Amniotic stem cell (primary cell): ENCODE data around the gene XYLT1.

Experiments used
- DNase-seq: peaks from one replicate; lab custom pipeline; 2025; lab: John Stamatoyannopoulos, UW

XYLT1 gene

GRCh38 chr16:17403156-17403809 lies 67.5 kb downstream of the XYLT1 start:
- no peak for DNase-seq

- DNase-seq: no peak
Observed at GRCh38 chr16:17397499-17397891, 73.3 kb downstream of the XYLT1 start.

GRCh38 chr16:17396762-17397498 lies 73.8 kb downstream of the XYLT1 start:
- no peak for DNase-seq

GRCh38 chr16:17395849-17396480 lies 74.8 kb downstream of the XYLT1 start:
- no peak for DNase-seq

- DNase-seq: no peak
Observed at GRCh38 chr16:17392857-17393692, 77.7 kb downstream of the XYLT1 start.

GRCh38 chr16:17392127-17392856 lies 78.5 kb downstream of the XYLT1 start:
- no peak for DNase-seq

- DNase-seq: no peak
Observed at GRCh38 chr16:17391715-17392114, 79.0 kb downstream of the XYLT1 start.

GRCh38 chr16:17389384-17389783 lies 81.4 kb downstream of the XYLT1 start:
- peak; percentile 74 for DNase-seq

GRCh38 chr16:17387256-17387655 lies 83.5 kb downstream of the XYLT1 start:
- DNase-seq: no peak

GRCh38 chr16:17386229-17386628 lies 84.5 kb downstream of the XYLT1 start:
- DNase-seq: no peak

GRCh38 chr16:17384471-17384870 lies 86.3 kb downstream of the XYLT1 start:
- no peak for DNase-seq

GRCh38 chr16:17382949-17383863 lies 87.6 kb downstream of the XYLT1 start:
- DNase-seq: no peak

GRCh38 chr16:17382514-17382913 lies 88.2 kb downstream of the XYLT1 start:
- DNase-seq: no peak

GRCh38 chr16:17381784-17382183 lies 89.0 kb downstream of the XYLT1 start:
- DNase-seq: no peak

GRCh38 chr16:17380613-17381012 lies 90.1 kb downstream of the XYLT1 start:
- DNase-seq: no peak

- DNase-seq: no peak
Observed at GRCh38 chr16:17379121-17379571, 91.6 kb downstream of the XYLT1 start.

GRCh38 chr16:17377360-17378324 lies 93.1 kb downstream of the XYLT1 start:
- DNase-seq: no peak

- no peak for DNase-seq
Observed at GRCh38 chr16:17375461-17376304, 95.1 kb downstream of the XYLT1 start.
